Erythroblast (primary cell): ENCODE results near the gene ASMTL.

Experiments used
- GATA1 ChIP-seq: IDR thresholded peaks from 2 replicates; pipeline ENCODE4 v1.6.1; 2011; ENCODE audit warnings: low read depth, mild to moderate bottlenecking, control low read depth, low read length, moderate library complexity
- POLR2A ChIP-seq: IDR thresholded peaks from 2 replicates; pipeline ENCODE4 v1.6.1; 2011; ENCODE audit warnings: mild to moderate bottlenecking, low read length

DNA sequence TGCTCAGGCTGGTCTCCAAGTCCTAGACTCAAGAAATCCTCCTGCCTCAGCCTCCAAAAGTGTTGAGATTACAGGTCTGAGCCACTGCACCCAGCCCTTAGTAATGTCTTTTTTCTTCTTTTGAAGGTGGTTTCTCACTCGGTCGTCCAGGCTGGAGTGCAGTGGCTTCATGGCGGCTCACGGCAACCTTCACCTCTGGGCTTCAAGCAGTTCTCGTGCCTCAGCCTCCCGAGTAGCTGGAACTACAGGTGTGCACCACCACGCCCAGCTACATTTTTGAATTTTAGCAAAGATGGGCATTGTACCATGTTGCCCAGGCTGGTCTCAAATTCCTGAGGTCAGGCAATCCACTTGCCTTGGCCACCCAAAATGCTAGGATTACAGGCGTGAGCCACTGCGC is 32.3 kb upstream of the ASMTL start:
- TF ChIP-seq POLR2A: no peak
- no peak for TF ChIP-seq GATA1
